ENCODE data around the gene TBX15.
A peak's percentile ranks its signal among the peaks of the same experiment; 100 is the strongest.

DNA sequence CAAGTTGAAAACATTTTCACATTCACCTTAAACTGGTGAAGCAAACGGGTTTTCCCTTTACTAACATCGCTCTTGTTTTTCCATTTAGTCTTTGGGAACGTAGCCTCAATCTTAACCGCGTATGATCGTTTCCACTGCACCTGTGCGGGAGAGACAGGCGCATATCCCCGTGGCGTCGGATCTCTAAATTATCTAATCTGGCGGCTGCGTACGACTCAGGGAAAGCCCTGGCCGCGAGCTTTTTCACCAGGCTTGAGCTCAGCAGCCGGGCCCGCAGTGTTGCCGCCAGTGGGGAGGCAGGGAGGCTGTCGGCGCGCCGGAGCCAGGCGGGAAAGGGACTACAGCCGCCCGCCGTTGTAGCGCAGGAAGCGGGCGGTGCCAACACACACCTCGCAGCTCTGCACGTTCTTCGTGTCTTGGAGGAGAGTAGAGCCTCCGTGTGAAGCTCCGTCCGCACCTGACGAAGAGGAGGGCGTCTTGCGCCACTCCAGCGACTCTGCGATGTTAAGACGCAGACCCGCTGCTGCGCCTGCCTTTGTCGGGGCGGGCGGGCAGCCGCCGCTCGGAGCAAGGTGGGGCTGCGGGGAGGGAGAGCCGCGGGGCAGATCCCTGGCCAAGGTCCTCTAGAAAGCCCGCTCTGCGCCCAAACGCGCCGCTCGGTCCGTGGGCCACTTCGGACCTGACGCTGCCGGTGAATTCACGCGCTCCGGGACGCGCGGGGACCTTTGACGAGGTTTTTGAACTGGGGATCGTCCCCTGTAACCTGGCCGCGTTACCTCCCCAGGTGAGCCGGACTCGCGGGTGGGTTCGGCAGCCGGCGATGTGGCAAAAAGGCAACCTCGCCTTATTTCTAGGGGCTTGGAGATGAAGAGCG is 18.5 kb upstream of the TBX15 start:
- TF ChIP-seq, protein P1, sequence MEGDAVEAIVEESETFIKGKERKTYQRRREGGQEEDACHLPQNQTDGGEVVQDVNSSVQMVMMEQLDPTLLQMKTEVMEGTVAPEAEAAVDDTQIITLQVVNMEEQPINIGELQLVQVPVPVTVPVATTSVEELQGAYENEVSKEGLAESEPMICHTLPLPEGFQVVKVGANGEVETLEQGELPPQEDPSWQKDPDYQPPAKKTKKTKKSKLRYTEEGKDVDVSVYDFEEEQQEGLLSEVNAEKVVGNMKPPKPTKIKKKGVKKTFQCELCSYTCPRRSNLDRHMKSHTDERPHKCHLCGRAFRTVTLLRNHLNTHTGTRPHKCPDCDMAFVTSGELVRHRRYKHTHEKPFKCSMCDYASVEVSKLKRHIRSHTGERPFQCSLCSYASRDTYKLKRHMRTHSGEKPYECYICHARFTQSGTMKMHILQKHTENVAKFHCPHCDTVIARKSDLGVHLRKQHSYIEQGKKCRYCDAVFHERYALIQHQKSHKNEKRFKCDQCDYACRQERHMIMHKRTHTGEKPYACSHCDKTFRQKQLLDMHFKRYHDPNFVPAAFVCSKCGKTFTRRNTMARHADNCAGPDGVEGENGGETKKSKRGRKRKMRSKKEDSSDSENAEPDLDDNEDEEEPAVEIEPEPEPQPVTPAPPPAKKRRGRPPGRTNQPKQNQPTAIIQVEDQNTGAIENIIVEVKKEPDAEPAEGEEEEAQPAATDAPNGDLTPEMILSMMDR (IDR thresholded peaks at IDR 0.05; ENCODE audit: insufficient read depth, low read depth, low read length) = no peak
- TF ChIP-seq EZH2 (IDR thresholded peaks at IDR 0.05; ENCODE audit: insufficient read depth, low read length) = peak; percentile 72

All from astrocyte (in vitro differentiated cells and primary cell).